ENCODE results near the gene MYCBP.

Gene MYCBP

GRCh38 chr1:38826262-38826661 is 46.9 kb downstream of the MYCBP start:
- no peak for TF ChIP-seq CTCF (IDR thresholded peaks at IDR 0.05; ENCODE audit: low read depth, low read length, missing control alignments)
- DNase-seq (ENCODE audit: extremely low read depth, low read depth): no peak
- no peak overlapping the region for H3K4me3 ChIP-seq (replicated peaks; ENCODE audit: low read depth, low read length)

- DNase-seq (ENCODE audit: extremely low read depth, low read depth): no peak
- no peak for TF ChIP-seq CTCF (IDR thresholded peaks at IDR 0.05; ENCODE audit: low read depth, low read length, missing control alignments)
- H3K4me3 ChIP-seq (replicated peaks; ENCODE audit: low read depth, low read length): no peak overlapping the region
Measured at GRCh38 chr1:38820860-38821259, 52.3 kb downstream of the MYCBP start.

GRCh38 chr1:38819516-38819915 is 53.6 kb downstream of the MYCBP start:
- no peak for DNase-seq (ENCODE audit: extremely low read depth, low read depth)
- TF ChIP-seq CTCF (IDR thresholded peaks at IDR 0.05; ENCODE audit: low read depth, low read length, missing control alignments): no peak

GRCh38 chr1:38819040-38819439 is 54.1 kb downstream of the MYCBP start:
- TF ChIP-seq CTCF (IDR thresholded peaks at IDR 0.05; ENCODE audit: low read depth, low read length, missing control alignments): no peak
- no peak overlapping the region for H3K4me3 ChIP-seq (replicated peaks; ENCODE audit: low read depth, low read length)
- DNase-seq (ENCODE audit: extremely low read depth, low read depth): no peak

More at GRCh38 chr1:38819516-38819915, 53.6 kb downstream of the MYCBP start:
- no peak overlapping the region for H3K4me3 ChIP-seq (replicated peaks; ENCODE audit: low read depth, low read length)

DNA sequence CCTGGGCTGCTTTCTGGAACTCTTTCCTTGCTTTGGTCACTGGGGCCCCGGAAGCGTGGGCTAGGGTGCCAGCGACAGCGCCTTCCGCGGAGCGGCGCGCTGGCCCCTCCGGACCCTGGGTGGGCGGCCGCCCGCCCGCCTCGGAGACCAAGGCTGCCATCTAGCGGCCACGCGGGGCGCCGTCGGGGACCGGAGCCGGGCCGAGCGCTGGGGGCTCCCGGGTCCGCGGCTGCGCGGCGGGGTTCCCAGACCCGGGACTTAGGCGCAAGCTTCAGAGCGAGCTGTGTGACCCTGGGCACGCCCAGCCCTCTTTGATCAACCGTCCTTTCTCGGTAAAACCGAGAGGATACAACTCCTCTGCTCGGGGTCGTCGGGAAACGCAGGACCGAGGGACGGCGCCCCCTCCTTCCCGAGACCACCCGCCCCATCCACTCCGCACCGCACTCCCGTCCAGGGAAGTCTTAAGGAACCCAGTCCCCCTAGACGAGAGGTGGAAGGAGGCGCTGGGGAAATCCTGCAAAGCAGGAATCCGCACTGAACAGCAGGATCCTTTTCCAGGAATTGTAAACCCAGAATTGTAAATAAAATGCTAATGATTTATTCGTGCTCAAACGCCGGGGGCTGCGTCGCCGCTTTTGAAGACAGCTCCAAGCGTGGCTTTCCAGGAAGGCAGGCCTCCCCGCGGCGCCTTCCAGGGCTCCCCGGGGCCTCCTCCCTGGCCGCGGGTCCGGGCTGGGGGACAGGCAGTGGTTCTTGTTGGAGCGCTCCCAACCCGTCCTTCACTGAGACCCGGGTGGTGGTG is 54.8 kb downstream of the MYCBP start:
- no peak for DNase-seq (ENCODE audit: extremely low read depth, low read depth)
- H3K4me3 ChIP-seq (replicated peaks; ENCODE audit: low read depth, low read length): no peak overlapping the region
- peak; percentile 57 for TF ChIP-seq CTCF (IDR thresholded peaks at IDR 0.05; ENCODE audit: low read depth, low read length, missing control alignments)

DNA sequence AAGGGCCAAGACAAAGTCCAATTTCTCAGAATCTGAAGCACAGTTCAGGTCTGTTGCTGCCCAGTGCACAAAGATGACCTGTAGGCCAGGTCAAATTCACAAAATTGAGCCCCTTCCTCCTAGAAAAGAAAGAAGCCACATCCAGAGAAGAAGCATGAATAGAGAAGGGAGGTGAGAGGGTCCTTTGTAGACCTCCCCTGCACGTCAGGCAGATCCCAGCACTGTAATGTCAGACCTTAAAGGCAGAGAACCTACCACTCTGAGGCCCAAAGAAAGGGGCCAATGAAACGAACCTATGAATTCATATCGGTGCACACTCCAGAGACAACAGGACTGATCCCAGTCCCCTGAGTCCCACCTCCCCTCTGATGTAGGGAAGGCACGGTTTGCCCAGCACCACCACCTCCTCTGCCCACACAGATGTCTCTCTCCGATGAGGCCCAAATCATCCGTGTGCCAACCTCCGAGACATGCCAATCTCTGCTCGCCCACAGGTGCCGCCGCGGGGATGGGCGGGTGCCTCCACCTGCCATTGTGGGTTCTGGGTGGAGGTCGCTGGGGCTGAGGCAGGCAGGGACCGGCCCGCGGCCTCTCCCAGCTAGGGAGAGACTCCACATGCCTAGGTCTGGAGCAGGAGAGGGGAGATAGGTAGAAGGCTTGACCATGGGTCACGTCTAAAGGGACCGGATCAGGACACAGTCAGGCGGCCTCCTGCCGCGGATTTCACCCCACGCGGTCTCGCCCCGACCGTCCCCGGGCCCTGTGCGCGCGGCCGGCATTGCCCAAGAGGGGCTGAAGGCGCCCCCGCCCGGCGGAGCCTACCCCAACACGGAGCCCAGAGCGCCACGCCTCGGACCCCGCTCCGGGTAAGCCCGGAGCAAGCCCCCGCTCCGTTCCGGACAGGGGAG is 55.6 kb downstream of the MYCBP start:
- H3K4me3 ChIP-seq (replicated peaks; ENCODE audit: low read depth, low read length): no peak overlapping the region
- no peak for TF ChIP-seq CTCF (IDR thresholded peaks at IDR 0.05; ENCODE audit: low read depth, low read length, missing control alignments)
- DNase-seq (ENCODE audit: extremely low read depth, low read depth): no peak

Data from HFF-Myc (cell line).